ENCODE data around the gene VAT1L.

The VAT1L gene

GRCh38 chr16:77834635-77835540, 46.5 kb downstream of the VAT1L start:
- DNase-seq (ENCODE audit: low spot score): no peak

- no peak for DNase-seq (ENCODE audit: low spot score)
Observed at GRCh38 chr16:77836801-77837200, 48.4 kb downstream of the VAT1L start.

- DNase-seq (ENCODE audit: low spot score): no peak
Observed at GRCh38 chr16:77838597-77839255, 50.4 kb downstream of the VAT1L start.

- DNase-seq (ENCODE audit: low spot score): no peak
Observed at GRCh38 chr16:77840093-77840492, 51.7 kb downstream of the VAT1L start.

GRCh38 chr16:77840673-77841501, 52.5 kb downstream of the VAT1L start:
- no peak for DNase-seq (ENCODE audit: low spot score)

- DNase-seq (ENCODE audit: low spot score): no peak
Observed at GRCh38 chr16:77841502-77841763, 53.1 kb downstream of the VAT1L start.

GRCh38 chr16:77842468-77842867, 54.1 kb downstream of the VAT1L start:
- no peak for DNase-seq (ENCODE audit: low spot score)

- DNase-seq (ENCODE audit: low spot score): no peak
Observed at GRCh38 chr16:77843405-77843804, 55.0 kb downstream of the VAT1L start.

DNA sequence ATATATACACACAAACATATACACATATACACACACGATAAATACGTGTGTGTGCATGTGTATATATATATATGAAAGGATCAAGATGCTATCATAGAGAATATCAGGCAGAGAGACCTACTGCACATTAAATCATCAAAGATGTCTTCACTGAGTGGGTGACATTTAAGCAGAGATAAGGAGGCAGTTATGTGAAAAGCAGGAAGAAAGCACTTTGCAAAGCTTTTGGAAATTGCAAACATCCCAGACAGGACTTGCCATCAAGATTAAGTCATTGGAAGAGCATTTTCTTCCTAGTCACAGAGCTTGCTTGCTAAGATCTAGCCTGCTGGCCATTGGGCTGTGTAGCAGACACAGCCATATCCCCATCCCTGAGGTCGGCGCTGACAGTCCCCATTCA, 56.4 kb downstream of the VAT1L start:
- DNase-seq (ENCODE audit: low spot score): no peak

GRCh38 chr16:77849646-77850258, 61.4 kb downstream of the VAT1L start:
- DNase-seq (ENCODE audit: low spot score): no peak

- no peak for DNase-seq (ENCODE audit: low spot score)
Observed at GRCh38 chr16:77850636-77851333, 62.4 kb downstream of the VAT1L start.

DNA sequence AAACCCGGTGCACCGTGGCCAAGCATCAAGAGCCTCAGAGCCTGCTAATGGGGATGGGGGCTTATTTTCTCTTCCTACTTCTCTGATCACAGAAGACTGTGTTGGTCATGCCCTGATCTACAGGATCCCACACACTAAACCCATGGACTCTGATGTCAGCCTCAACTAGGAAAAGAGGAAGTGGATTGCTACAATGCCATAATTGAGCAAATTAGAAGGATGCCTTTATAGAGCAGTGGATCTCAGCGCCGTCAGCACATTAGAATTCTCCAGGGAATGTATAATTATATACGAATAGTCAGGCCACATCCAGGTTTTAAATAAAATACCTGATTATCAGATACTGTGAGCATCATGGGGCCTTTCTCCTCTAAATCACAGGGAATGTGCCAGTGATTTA, 64.8 kb downstream of the VAT1L start:
- DNase-seq (ENCODE audit: low spot score): no peak

DNA sequence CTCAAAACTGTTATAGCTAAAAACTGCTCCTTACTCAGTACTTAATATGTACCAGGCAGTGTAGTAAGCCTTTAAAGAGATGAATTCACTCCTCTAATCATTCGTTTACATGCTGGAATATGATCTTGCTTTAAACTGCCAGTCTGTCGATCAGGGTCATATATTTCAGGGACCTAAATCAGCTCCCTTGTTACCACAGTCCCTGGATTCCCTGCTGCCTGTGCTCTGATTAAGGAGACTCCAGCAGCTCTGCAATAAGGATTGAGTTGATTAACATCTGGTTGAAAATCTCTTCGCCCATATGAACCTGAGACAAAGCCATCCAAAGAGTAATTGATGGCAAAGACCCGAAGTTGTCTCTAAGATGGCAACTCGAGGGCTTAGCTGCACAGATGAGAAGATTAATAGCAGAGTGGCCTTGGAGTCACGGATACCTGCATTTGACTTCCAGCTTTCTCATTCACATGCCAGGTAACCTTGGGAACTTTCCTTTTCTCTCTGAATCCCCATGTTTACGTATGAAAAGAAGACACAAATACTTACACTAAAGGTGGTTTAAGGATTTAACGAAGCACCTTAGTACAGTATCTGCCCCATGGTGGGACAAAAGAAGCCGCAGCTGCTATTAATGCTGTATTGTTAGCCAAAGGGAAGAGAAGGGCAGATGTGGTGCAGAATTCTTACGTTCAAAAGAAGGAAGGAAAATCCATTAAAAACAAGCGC, 68.2 kb downstream of the VAT1L start:
- DNase-seq (ENCODE audit: low spot score): no peak

GRCh38 chr16:77858060-77858459, 69.7 kb downstream of the VAT1L start:
- no peak for DNase-seq (ENCODE audit: low spot score)

- DNase-seq (ENCODE audit: low spot score): no peak
Observed at GRCh38 chr16:77859493-77860232, 71.3 kb downstream of the VAT1L start.

DNA sequence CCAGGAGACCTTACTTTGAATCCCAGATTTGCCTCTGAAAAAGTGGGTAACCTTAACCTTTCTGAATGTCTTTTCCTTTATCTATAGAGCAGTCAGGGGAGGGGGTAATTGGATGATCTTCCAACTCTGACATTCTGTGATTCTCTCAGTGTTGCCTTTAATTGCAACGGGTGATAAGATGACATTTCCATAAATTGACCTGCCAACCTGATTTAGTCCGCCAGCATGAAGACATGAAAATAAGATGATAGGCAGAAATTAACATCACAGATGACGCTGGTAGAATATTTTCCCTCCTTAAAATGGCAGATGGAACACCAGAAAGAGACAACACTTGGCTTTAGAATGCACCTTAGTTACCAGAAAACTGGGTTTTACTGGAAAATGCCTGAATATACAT, 72.6 kb downstream of the VAT1L start:
- no peak for DNase-seq (ENCODE audit: low spot score)

- DNase-seq (ENCODE audit: low spot score): no peak
Observed at GRCh38 chr16:77863250-77863649, 74.9 kb downstream of the VAT1L start.

GRCh38 chr16:77866752-77867151, 78.4 kb downstream of the VAT1L start:
- DNase-seq (ENCODE audit: low spot score): no peak

- no peak for DNase-seq (ENCODE audit: low spot score)
Observed at GRCh38 chr16:77868052-77868451, 79.7 kb downstream of the VAT1L start.

GRCh38 chr16:77868478-77868877, 80.1 kb downstream of the VAT1L start:
- no peak for DNase-seq (ENCODE audit: low spot score)
